Left forelimb (tissue), 1 donor: ENCODE data around the gene ADCY9.
"Not testable (repeated sequence)": the region's sequence is repeated elsewhere in the genome, so short reads cannot be mapped to it uniquely, and the experiment has no call there.

Experiments
- DNase-seq: peaks from one replicate; pipeline ENCODE4 v3.0.0-alpha.2; 2018; ENCODE audit warnings: low spot score

ADCY9 gene

GRCh38 chr16:4093495-4094126, 22.6 kb downstream of the ADCY9 start:
- no peak for DNase-seq

- DNase-seq, result no peak
These were observed 23.5 kb downstream of the ADCY9 start for GRCh38 chr16:4092547-4093265.

- DNase-seq, result peak; percentile 48
These were observed 24.8 kb downstream of the ADCY9 start for GRCh38 chr16:4091240-4092012.

- DNase-seq, result peak; percentile 67
These were observed 25.8 kb downstream of the ADCY9 start for GRCh38 chr16:4090351-4090851.

GRCh38 chr16:4089811-4090301, 26.4 kb downstream of the ADCY9 start:
- DNase-seq, result peak; percentile 61

- peak; percentile 46 for DNase-seq
These were observed 26.9 kb downstream of the ADCY9 start for GRCh38 chr16:4089251-4089810.

- no peak for DNase-seq
These were observed 28.2 kb downstream of the ADCY9 start for GRCh38 chr16:4087990-4088577.

- no peak for DNase-seq
These were observed 28.9 kb downstream of the ADCY9 start for GRCh38 chr16:4087099-4087885.

- no peak for DNase-seq
These were observed 30.1 kb downstream of the ADCY9 start for GRCh38 chr16:4086153-4086552.

- no peak for DNase-seq
These were observed 30.8 kb downstream of the ADCY9 start for GRCh38 chr16:4085405-4085970.

GRCh38 chr16:4083347-4083870, 32.8 kb downstream of the ADCY9 start:
- DNase-seq, result no peak

GRCh38 chr16:4082474-4083044, 33.7 kb downstream of the ADCY9 start:
- DNase-seq, result no peak

GRCh38 chr16:4081521-4082021, 34.7 kb downstream of the ADCY9 start:
- no peak for DNase-seq

GRCh38 chr16:4081047-4081446, 35.2 kb downstream of the ADCY9 start:
- no peak for DNase-seq

- DNase-seq, result no peak
These were observed 39.0 kb downstream of the ADCY9 start for GRCh38 chr16:4077174-4077649.

- DNase-seq, result no peak
These were observed 40.7 kb downstream of the ADCY9 start for GRCh38 chr16:4075534-4075933.

- DNase-seq, result not testable (repeated sequence)
These were observed 43.1 kb downstream of the ADCY9 start for GRCh38 chr16:4073150-4073549.

GRCh38 chr16:4071686-4072561, 44.3 kb downstream of the ADCY9 start:
- no peak for DNase-seq

GRCh38 chr16:4070936-4071335, 45.3 kb downstream of the ADCY9 start:
- no peak for DNase-seq
